ENCODE measurements around the gene MS4A6A. TPM values are rescaled to one million over a fixed set of nuclear protein-coding genes. Genes with fewer than 3 reads are reported as not detected.
"Not testable (repeated sequence)": the region's sequence is repeated elsewhere in the genome, so short reads cannot be mapped to it uniquely, and the experiment has no call there.

The MS4A6A gene
- total RNA-seq, 2 donors from 2014 or later = 10.5 to 43.1 TPM

- Histone ChIP-seq H3K27me3 (no peaks in the 10 kb centered on the region), H3K36me3 (no peaks in the 10 kb centered on the region), H3K4me1 (no peaks in the 10 kb centered on the region), H3K9ac (ENCODE audit: low read depth in 2 of 2, low read length in 2 of 2) (no peak overlapping the region), H3K27ac (no peak overlapping the region), H3K9me3 (no peaks in the 10 kb centered on the region), H3K4me3 (no peak overlapping the region)
- TF ChIP-seq CTCF (IDR thresholded peaks at IDR 0.05) = no peak
- DNase-seq = no peak
- intact Hi-C loops (cut with DNase I) = no loop called here
Measured at GRCh38 chr11:60206616-60207015, 23.7 kb upstream of the MS4A6A start.

- TF ChIP-seq CTCF (IDR thresholded peaks at IDR 0.05) = no peak
- Histone ChIP-seq H3K4me1 (no peaks in the 10 kb centered on the region), H3K9ac (ENCODE audit: low read depth in 2 of 2, low read length in 2 of 2) (no peak overlapping the region), H3K27me3 (no peaks in the 10 kb centered on the region), H3K9me3 (no peaks in the 10 kb centered on the region), H3K36me3 (no peaks in the 10 kb centered on the region), H3K27ac (no peak overlapping the region), H3K4me3 (no peak overlapping the region)
- intact Hi-C loops (cut with DNase I) = no loop called here
- DNase-seq = no peak
Measured at GRCh38 chr11:60204922-60205321, 22.0 kb upstream of the MS4A6A start.

GRCh38 chr11:60201334-60201733, 18.5 kb upstream of the MS4A6A start:
- intact Hi-C loops (cut with DNase I); H3K4me3 ChIP-seq; H3K9me3 ChIP-seq; DNase-seq; H3K4me1 ChIP-seq; H3K27me3 ChIP-seq; H3K9ac ChIP-seq (ENCODE audit: low read depth in 2 of 2, low read length in 2 of 2); H3K36me3 ChIP-seq; H3K27ac ChIP-seq: not testable (repeated sequence)

GRCh38 chr11:60197442-60197841, 14.6 kb upstream of the MS4A6A start:
- no peak for DNase-seq
- intact Hi-C loops (cut with DNase I) = no loop called here
- TF ChIP-seq CTCF (IDR thresholded peaks at IDR 0.05) = no peak
- H3K4me1 ChIP-seq = no peaks in the 10 kb centered on the region
- H3K27ac ChIP-seq = no peak overlapping the region
- H3K9me3 ChIP-seq = no peaks in the 10 kb centered on the region
- H3K36me3 ChIP-seq = no peaks in the 10 kb centered on the region
- H3K4me3 ChIP-seq = no peak overlapping the region
- no peaks in the 10 kb centered on the region for H3K27me3 ChIP-seq
- H3K9ac ChIP-seq (ENCODE audit: low read depth in 2 of 2, low read length in 2 of 2) = no peak overlapping the region

- no peaks in the 10 kb centered on the region for H3K9me3 ChIP-seq
- H3K27me3 ChIP-seq = no peaks in the 10 kb centered on the region
- no peaks in the 10 kb centered on the region for H3K36me3 ChIP-seq
- no peak for TF ChIP-seq CTCF (IDR thresholded peaks at IDR 0.05)
- DNase-seq = no peak
- peak overlapping the region; percentile 36 for H3K27ac ChIP-seq
- no peak overlapping the region for H3K9ac ChIP-seq (ENCODE audit: low read depth in 2 of 2, low read length in 2 of 2)
- intact Hi-C loops (cut with DNase I) = no loop called here
- no peak overlapping the region for H3K4me3 ChIP-seq
- no peaks in the 10 kb centered on the region for H3K4me1 ChIP-seq
Measured at GRCh38 chr11:60195923-60196368, 13.1 kb upstream of the MS4A6A start.

- no peak for TF ChIP-seq CTCF (IDR thresholded peaks at IDR 0.05)
- intact Hi-C loops (cut with DNase I) = no loop called here
Measured at GRCh38 chr11:60194511-60194910, 11.6 kb upstream of the MS4A6A start.

More at GRCh38 chr11:60194511-60194910, 11.6 kb upstream of the MS4A6A start:
- no peak overlapping the region for H3K9ac ChIP-seq (ENCODE audit: low read depth in 2 of 2, low read length in 2 of 2)
- H3K4me3 ChIP-seq = no peak overlapping the region
- DNase-seq = no peak
- no peak overlapping the region for H3K27ac ChIP-seq
- no peaks in the 10 kb centered on the region for H3K36me3 ChIP-seq
- no peaks in the 10 kb centered on the region for H3K4me1 ChIP-seq
- H3K9me3 ChIP-seq = no peaks in the 10 kb centered on the region
- no peaks in the 10 kb centered on the region for H3K27me3 ChIP-seq

Data from colonic mucosa (tissue), 4 donors.